Effector memory CD8-positive, alpha-beta T cell (primary cell): ENCODE data around the gene YIPF6.
"Not testable (repeated sequence)": the region's sequence is repeated elsewhere in the genome, so short reads cannot be mapped to it uniquely, and the experiment has no call there.

Source experiments
- ATAC-seq: fragments of 150-1000 bp; cut with Tn5 transposase; replicated peaks from 2 replicates; pipeline ENCODE4 v1.10.0; 2021; ENCODE audit warnings: mild to moderate bottlenecking, moderate library complexity
- DNase-seq, 3 experiments: peaks; one replicate each; pipeline ENCODE4 v3.0.0; 2021
- H3K27ac Mint-ChIP-seq, 2 donors: one replicate each; pipeline ENCODE4 v1.8.0; 2022; ENCODE audit warnings: mild to moderate bottlenecking in 2 of 2, mixed read lengths in 2 of 2, moderate library complexity in 2 of 2
- H3K27me3 Mint-ChIP-seq, 2 donors: one replicate each; pipeline ENCODE4 v1.8.0; 2022; ENCODE audit warnings: mixed read lengths in 2 of 2
- H3K36me3 Mint-ChIP-seq: one replicate; pipeline ENCODE4 v1.8.0; 2022; ENCODE audit warnings: mild to moderate bottlenecking, moderate library complexity, mixed read lengths; ENCODE audit not compliant: insufficient read depth
- H3K4me1 Mint-ChIP-seq, 2 donors: one replicate each; pipeline ENCODE4 v1.8.0; 2022; ENCODE audit warnings: low read depth in 2 of 2, mixed read lengths in 2 of 2
- H3K4me3 Mint-ChIP-seq, 2 donors: one replicate each; pipeline ENCODE4 v1.8.0; 2022; ENCODE audit warnings: mild to moderate bottlenecking in 2 of 2, mixed read lengths in 2 of 2, moderate library complexity in 2 of 2
- H3K9me3 Mint-ChIP-seq, 2 donors: one replicate each; pipeline ENCODE4 v1.8.0; 2022; ENCODE audit warnings: mixed read lengths in 2 of 2

Gene YIPF6

GRCh38 chrX:68534691-68535090, 35.8 kb downstream of the YIPF6 start:
- no peak for ATAC-seq
- H3K27ac Mint-ChIP-seq, result no peak overlapping the region
- DNase-seq, result no peak
- no peaks in the 10 kb centered on the region for H3K9me3 Mint-ChIP-seq
- no peaks in the 10 kb centered on the region for H3K27me3 Mint-ChIP-seq
- H3K4me3 Mint-ChIP-seq, result no peak overlapping the region
- peaks cover 8% of the 10 kb centered on the region for H3K36me3 Mint-ChIP-seq
- H3K4me1 Mint-ChIP-seq, result no peaks in the 10 kb centered on the region

GRCh38 chrX:68536429-68536828, 37.6 kb downstream of the YIPF6 start:
- Mint-ChIP-seq H3K4me3 (no peak overlapping the region), H3K36me3 (peaks cover 8% of the 10 kb centered on the region), H3K4me1 (no peaks in the 10 kb centered on the region), H3K27me3 (no peaks in the 10 kb centered on the region), H3K9me3 (no peaks in the 10 kb centered on the region), H3K27ac (peak overlapping the region in 1 of 2 donors; percentile 50)
- DNase-seq (no peak), ATAC-seq (no peak)

DNA sequence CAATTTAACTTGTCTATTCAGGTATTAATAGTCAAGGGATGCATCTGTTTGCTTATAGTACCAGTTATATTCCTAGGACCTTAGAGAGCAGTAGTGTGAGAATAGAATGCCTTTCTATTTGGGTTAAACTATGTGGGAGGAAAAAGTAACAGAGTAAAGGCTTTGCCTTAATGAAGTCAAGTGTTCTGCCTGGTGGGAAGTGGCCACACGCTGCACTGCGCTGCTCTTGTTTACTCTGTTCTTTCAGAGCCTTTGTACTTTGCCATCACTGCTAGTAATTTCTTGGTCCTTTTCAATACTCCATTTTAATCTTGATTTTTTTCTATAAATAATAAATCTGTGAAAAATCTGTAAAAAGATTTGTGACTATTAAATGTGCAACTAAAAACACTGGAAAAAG, 38.0 kb downstream of the YIPF6 start:
- H3K9me3 Mint-ChIP-seq, result no peaks in the 10 kb centered on the region

GRCh38 chrX:68550193-68550592, 51.3 kb downstream of the YIPF6 start:
- no peaks in the 10 kb centered on the region for H3K27me3 Mint-ChIP-seq
- DNase-seq (no peak), ATAC-seq (no peak)
- no peaks in the 10 kb centered on the region for H3K9me3 Mint-ChIP-seq
- H3K4me3 Mint-ChIP-seq, result no peak overlapping the region
- H3K36me3 Mint-ChIP-seq, result peaks cover 3% of the 10 kb centered on the region
- no peaks in the 10 kb centered on the region for H3K4me1 Mint-ChIP-seq
- H3K27ac Mint-ChIP-seq, result no peak overlapping the region

More for the DNA sequence above, 38.0 kb downstream of the YIPF6 start:
- Mint-ChIP-seq H3K4me3 (no peak overlapping the region), H3K27me3 (no peaks in the 10 kb centered on the region), H3K4me1 (no peaks in the 10 kb centered on the region), H3K36me3 (peaks cover 8% of the 10 kb centered on the region), H3K27ac (no peak overlapping the region)
- DNase-seq, result no peak
- no peak for ATAC-seq

- H3K27ac Mint-ChIP-seq, result no peak overlapping the region
- no peak overlapping the region for H3K4me3 Mint-ChIP-seq
- ATAC-seq (no peak), DNase-seq (no peak)
- no peaks in the 10 kb centered on the region for H3K9me3 Mint-ChIP-seq
- peaks cover 3% of the 10 kb centered on the region for H3K36me3 Mint-ChIP-seq
- no peaks in the 10 kb centered on the region for H3K4me1 Mint-ChIP-seq
- H3K27me3 Mint-ChIP-seq, result no peaks in the 10 kb centered on the region
These were observed 57.2 kb downstream of the YIPF6 start for GRCh38 chrX:68556036-68556435.

DNA sequence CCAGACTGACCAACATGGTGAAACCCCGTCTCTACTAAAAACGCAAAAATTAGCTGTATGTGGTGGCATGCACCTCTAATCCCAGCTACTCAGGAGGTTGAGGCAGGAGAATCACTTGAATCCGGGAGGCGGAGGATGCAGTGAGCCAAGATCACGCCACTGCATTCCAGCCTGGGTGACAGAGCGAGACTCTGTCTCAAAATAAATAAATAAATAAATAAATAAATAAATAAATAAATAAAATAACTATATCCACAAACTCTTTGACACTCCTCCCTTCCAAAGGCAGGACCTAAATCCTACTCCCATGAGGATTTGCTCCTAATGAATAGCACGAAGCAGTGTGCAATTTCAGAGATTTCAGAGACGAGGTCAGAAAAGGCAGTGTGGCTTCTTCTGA, 58.3 kb downstream of the YIPF6 start:
- H3K4me1 Mint-ChIP-seq, result not testable (repeated sequence)

GRCh38 chrX:68559905-68560304, 61.1 kb downstream of the YIPF6 start:
- not testable (repeated sequence) for ATAC-seq, H3K36me3 Mint-ChIP-seq, H3K27ac Mint-ChIP-seq, H3K9me3 Mint-ChIP-seq, H3K27me3 Mint-ChIP-seq, H3K4me1 Mint-ChIP-seq, DNase-seq, H3K4me3 Mint-ChIP-seq

More for the DNA sequence above, 58.3 kb downstream of the YIPF6 start:
- not testable (repeated sequence) for H3K9me3 Mint-ChIP-seq, DNase-seq, H3K36me3 Mint-ChIP-seq, H3K4me3 Mint-ChIP-seq, ATAC-seq, H3K27me3 Mint-ChIP-seq, H3K27ac Mint-ChIP-seq

- DNase-seq, result no peak
- no peak overlapping the region for H3K27ac Mint-ChIP-seq
- H3K9me3 Mint-ChIP-seq, result no peaks in the 10 kb centered on the region
- no peak overlapping the region for H3K4me3 Mint-ChIP-seq
- no peaks in the 10 kb centered on the region for H3K27me3 Mint-ChIP-seq
- no peaks in the 10 kb centered on the region for H3K4me1 Mint-ChIP-seq
- no peak for ATAC-seq
- no peaks in the 10 kb centered on the region for H3K36me3 Mint-ChIP-seq
These were observed 69.3 kb downstream of the YIPF6 start for GRCh38 chrX:68568136-68568535.

DNA sequence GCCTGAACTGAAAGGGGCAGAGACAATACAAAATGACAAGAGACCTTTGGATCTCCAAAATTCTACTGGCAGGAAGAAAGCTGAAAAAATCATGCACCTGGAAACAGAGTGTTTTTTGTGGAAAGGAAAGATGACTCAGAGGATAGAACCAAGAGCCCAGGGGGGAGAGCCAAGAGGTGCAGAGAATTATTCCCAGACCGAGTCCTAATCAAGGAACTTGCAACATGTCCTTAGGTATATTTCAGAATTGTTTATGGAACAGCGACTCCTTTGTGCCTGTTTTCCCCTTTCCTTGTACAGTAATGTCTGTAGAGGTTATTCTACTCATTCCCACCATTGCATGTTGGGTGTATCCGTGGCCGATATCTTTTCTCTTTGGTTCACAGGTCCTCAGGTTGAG, 71.7 kb downstream of the YIPF6 start:
- H3K36me3 Mint-ChIP-seq, result no peaks in the 10 kb centered on the region
- H3K27ac Mint-ChIP-seq, result no peak overlapping the region
- H3K4me3 Mint-ChIP-seq, result no peak overlapping the region
- ATAC-seq (no peak), DNase-seq (no peak)
- H3K9me3 Mint-ChIP-seq, result no peaks in the 10 kb centered on the region
- H3K4me1 Mint-ChIP-seq, result no peaks in the 10 kb centered on the region
- no peaks in the 10 kb centered on the region for H3K27me3 Mint-ChIP-seq

DNA sequence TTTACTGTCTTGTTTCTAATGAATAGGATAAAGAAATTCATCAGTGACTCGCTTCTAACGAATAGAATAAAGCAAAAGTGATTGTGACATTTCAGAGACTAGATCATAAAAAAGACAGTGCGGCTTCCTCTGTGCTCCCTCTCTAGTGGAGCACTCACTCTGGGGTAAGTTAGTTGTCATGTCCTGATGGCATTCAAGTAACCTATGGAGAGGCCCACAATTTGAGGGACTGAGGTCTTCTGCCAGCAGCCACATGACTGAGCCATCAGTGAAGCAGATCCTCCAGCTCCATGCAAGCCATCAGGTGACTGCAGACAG, 72.4 kb downstream of the YIPF6 start:
- Mint-ChIP-seq H3K4me1 (no peaks in the 10 kb centered on the region), H3K4me3 (no peak overlapping the region), H3K27me3 (no peaks in the 10 kb centered on the region), H3K36me3 (no peaks in the 10 kb centered on the region), H3K9me3 (no peaks in the 10 kb centered on the region), H3K27ac (no peak overlapping the region)
- ATAC-seq (no peak), DNase-seq (no peak)

GRCh38 chrX:68571610-68572311, 72.9 kb downstream of the YIPF6 start:
- Mint-ChIP-seq H3K27ac (no peak overlapping the region), H3K36me3 (no peaks in the 10 kb centered on the region), H3K4me1 (no peaks in the 10 kb centered on the region), H3K27me3 (no peaks in the 10 kb centered on the region), H3K9me3 (no peaks in the 10 kb centered on the region), H3K4me3 (no peak overlapping the region)
- ATAC-seq, result no peak
- no peak for DNase-seq

DNA sequence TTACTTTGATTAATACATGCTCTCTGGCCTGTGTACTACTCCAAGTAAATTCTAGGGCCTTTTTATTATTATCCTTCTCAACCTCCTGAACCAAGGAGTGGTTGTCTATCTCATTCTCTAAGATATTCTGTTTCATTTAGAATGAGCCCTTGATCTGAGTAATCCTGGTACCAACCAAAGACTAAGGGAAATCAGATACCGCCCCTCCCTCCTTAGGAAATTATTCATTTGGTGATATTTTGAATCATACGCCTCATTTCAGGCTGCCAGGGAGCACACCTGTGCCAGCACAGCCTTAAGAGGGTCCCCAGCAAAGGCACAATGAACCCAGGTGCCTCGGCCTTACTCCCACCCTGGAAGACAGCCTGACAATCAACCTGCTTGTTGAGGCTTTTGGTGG, 75.4 kb downstream of the YIPF6 start:
- no peaks in the 10 kb centered on the region for H3K4me1 Mint-ChIP-seq
- DNase-seq (no peak), ATAC-seq (no peak)
- H3K9me3 Mint-ChIP-seq, result no peaks in the 10 kb centered on the region
- no peaks in the 10 kb centered on the region for H3K27me3 Mint-ChIP-seq
- no peaks in the 10 kb centered on the region for H3K36me3 Mint-ChIP-seq
- H3K4me3 Mint-ChIP-seq, result no peak overlapping the region
- H3K27ac Mint-ChIP-seq, result no peak overlapping the region

GRCh38 chrX:68579810-68580209, 81.0 kb downstream of the YIPF6 start:
- no peaks in the 10 kb centered on the region for H3K27me3 Mint-ChIP-seq

GRCh38 chrX:68584221-68584620, 85.4 kb downstream of the YIPF6 start:
- Mint-ChIP-seq H3K4me1 (no peaks in the 10 kb centered on the region), H3K27ac (no peak overlapping the region), H3K9me3 (peaks cover 0 to 4% of the 10 kb centered on the region in 2 donors), H3K27me3 (no peaks in the 10 kb centered on the region), H3K4me3 (no peak overlapping the region), H3K36me3 (no peaks in the 10 kb centered on the region)
- ATAC-seq (no peak), DNase-seq (no peak)

More at GRCh38 chrX:68579810-68580209, 81.0 kb downstream of the YIPF6 start:
- Mint-ChIP-seq H3K27ac (no peak overlapping the region), H3K36me3 (no peaks in the 10 kb centered on the region), H3K9me3 (peaks cover 0 to 2% of the 10 kb centered on the region in 2 donors), H3K4me3 (no peak overlapping the region), H3K4me1 (no peaks in the 10 kb centered on the region)
- ATAC-seq (no peak), DNase-seq (no peak)
